8988T (cell line): Measurements from ENCODE around the gene SMIM24.

Experiments
- DNase-seq: peaks from one replicate; pipeline ENCODE4 v3.0.0; 2011

The SMIM24 gene

GRCh38 chr19:3426433-3426832, 53.9 kb downstream of the SMIM24 start:
- no peak for DNase-seq
